ENCODE results near the gene NAPEPLD. TPM values are rescaled to one million over a fixed set of nuclear protein-coding genes. Genes with fewer than 3 reads are reported as not detected.
A peak's percentile ranks its signal among the peaks of the same experiment; 100 is the strongest.
"Not testable (repeated sequence)": the region's sequence is repeated elsewhere in the genome, so short reads cannot be mapped to it uniquely, and the experiment has no call there.

NAPEPLD gene
- 10 to 100 TPM in 3 of 4 donors, 1 to 10 TPM in 1; 8.9 to 62.0 (median 18.1) TPM for polyA plus RNA-seq
- long read RNA-seq, donor 1, full-length matches to known transcripts: 16 of 16 reads
- long read RNA-seq, donor 1, partial matches to known transcripts: 0 of 16 reads
- long read RNA-seq, donor 1, other reads (novel, unspliced or antisense): 0 of 16 reads
- long read RNA-seq, donor 2, partial matches to known transcripts: 0 of 1 reads
- long read RNA-seq, donor 2, other reads (novel, unspliced or antisense): 0 of 1 reads
- long read RNA-seq, donor 3, partial matches to known transcripts: 0 of 4 reads
- long read RNA-seq, donor 3, other reads (novel, unspliced or antisense): 0 of 4 reads
- long read RNA-seq, donor 4, partial matches to known transcripts: 0 of 1 reads
- long read RNA-seq, donor 4, other reads (novel, unspliced or antisense): 0 of 1 reads
- long read RNA-seq, donor 5, full-length matches to known transcripts: 3 of 3 reads
- long read RNA-seq, donor 5, partial matches to known transcripts: 0 of 3 reads
- long read RNA-seq, donor 5, other reads (novel, unspliced or antisense): 0 of 3 reads
- long read RNA-seq, donor 6, full-length matches to known transcripts: 7 of 7 reads
- long read RNA-seq, donor 6, partial matches to known transcripts: 0 of 7 reads
- long read RNA-seq, donor 6, other reads (novel, unspliced or antisense): 0 of 7 reads
- long read RNA-seq, donor 7, full-length matches to known transcripts: 1 of 1 reads
- long read RNA-seq, donor 7, partial matches to known transcripts: 0 of 1 reads
- long read RNA-seq, donor 7, other reads (novel, unspliced or antisense): 0 of 1 reads
- long read RNA-seq, donor 8, full-length matches to known transcripts: 2 of 2 reads
- long read RNA-seq, donor 8, partial matches to known transcripts: 0 of 2 reads
- long read RNA-seq, donor 8, other reads (novel, unspliced or antisense): 0 of 2 reads
- long read RNA-seq, donor 9, partial matches to known transcripts: 0 of 2 reads
- long read RNA-seq, donor 9, other reads (novel, unspliced or antisense): 0 of 2 reads
- long read RNA-seq, donor 10, full-length matches to known transcripts: 10 of 10 reads
- long read RNA-seq, donor 10, partial matches to known transcripts: 0 of 10 reads
- long read RNA-seq, donor 10, other reads (novel, unspliced or antisense): 0 of 10 reads

- 1% methylated on average over 72 to 82 of the region's 82 CpGs for WGBS, 3 donors
- peak within 1 kb of the TSS; percentile 96 to 100 (median 97) for H3K27ac ChIP-seq (ENCODE audit: low read depth in 1 of 3, low read length in 2 of 3)
- H3K27me3 ChIP-seq (ENCODE audit: control insufficient read depth in 3 of 3, insufficient read depth in 3 of 3, low read length in 3 of 3): no peaks in the 10 kb centered on the region
- FAIRE-seq (no peak), DNase-seq (peak; percentile 92 to 96)
- H3K36me3 ChIP-seq (ENCODE audit: control insufficient read depth in 3 of 3, insufficient read depth in 2 of 3, low read depth in 1 of 3, low read length in 3 of 3): no peaks in the 10 kb centered on the region
- peak within 1 kb of the TSS; percentile 53 to 63 (median 58) for H3K4me3 ChIP-seq (ENCODE audit: low read depth in 1 of 3, low read length in 3 of 3)
- no peaks in the 10 kb centered on the region for H3K9me3 ChIP-seq (ENCODE audit: control insufficient read depth in 2 of 2, insufficient read depth in 1 of 2, low read depth in 1 of 2, low read length in 1 of 2)
- peaks cover 0 to 24% (median 0%) of the 10 kb centered on the region in 3 donors for H3K4me1 ChIP-seq (ENCODE audit: control insufficient read depth in 3 of 3, insufficient read depth in 2 of 3, low read depth in 1 of 3, low read length in 2 of 3)
Observed at GRCh38 chr7:103148994-103149807, at the start of gene NAPEPLD. Gene NAPEPLD, minus strand, starts transcription at chr7:103149099. Its CDS starts 20,323 bp downstream, at chr7:103128776.

GRCh38 chr7:103198079-103198478, 49.2 kb upstream of the NAPEPLD start:
- FAIRE-seq; H3K4me3 ChIP-seq (ENCODE audit: low read depth in 1 of 3, low read length in 3 of 3): not testable (repeated sequence)
- WGBS, 3 donors: 84 to 97% (median 88%) methylated on average over 3 of the region's 3 CpGs

GRCh38 chr7:103195364-103195763, 46.5 kb upstream of the NAPEPLD start:
- H3K27ac ChIP-seq (ENCODE audit: low read depth in 1 of 3, low read length in 2 of 3); H3K4me3 ChIP-seq (ENCODE audit: low read depth in 1 of 3, low read length in 3 of 3); H3K27me3 ChIP-seq (ENCODE audit: control insufficient read depth in 3 of 3, insufficient read depth in 3 of 3, low read length in 3 of 3); H3K36me3 ChIP-seq (ENCODE audit: control insufficient read depth in 3 of 3, insufficient read depth in 2 of 3, low read depth in 1 of 3, low read length in 3 of 3); H3K9me3 ChIP-seq (ENCODE audit: control insufficient read depth in 2 of 2, insufficient read depth in 1 of 2, low read depth in 1 of 2, low read length in 1 of 2); H3K4me1 ChIP-seq (ENCODE audit: control insufficient read depth in 3 of 3, insufficient read depth in 2 of 3, low read depth in 1 of 3, low read length in 2 of 3); FAIRE-seq; DNase-seq: not testable (repeated sequence)
- WGBS, 3 donors: 58 to 70% (median 67%) methylated on average over 4 of the region's 4 CpGs

More at GRCh38 chr7:103198079-103198478, 49.2 kb upstream of the NAPEPLD start:
- H3K36me3 ChIP-seq (ENCODE audit: control insufficient read depth in 3 of 3, insufficient read depth in 2 of 3, low read depth in 1 of 3, low read length in 3 of 3); H3K4me1 ChIP-seq (ENCODE audit: control insufficient read depth in 3 of 3, insufficient read depth in 2 of 3, low read depth in 1 of 3, low read length in 2 of 3); H3K27me3 ChIP-seq (ENCODE audit: control insufficient read depth in 3 of 3, insufficient read depth in 3 of 3, low read length in 3 of 3); DNase-seq; H3K9me3 ChIP-seq (ENCODE audit: control insufficient read depth in 2 of 2, insufficient read depth in 1 of 2, low read depth in 1 of 2, low read length in 1 of 2); H3K27ac ChIP-seq (ENCODE audit: low read depth in 1 of 3, low read length in 2 of 3): not testable (repeated sequence)

GRCh38 chr7:103172415-103173146, 23.7 kb upstream of the NAPEPLD start:
- H3K27me3 ChIP-seq (ENCODE audit: control insufficient read depth in 3 of 3, insufficient read depth in 3 of 3, low read length in 3 of 3); FAIRE-seq; H3K27ac ChIP-seq (ENCODE audit: low read depth in 1 of 3, low read length in 2 of 3); DNase-seq; H3K36me3 ChIP-seq (ENCODE audit: control insufficient read depth in 3 of 3, insufficient read depth in 2 of 3, low read depth in 1 of 3, low read length in 3 of 3); H3K9me3 ChIP-seq (ENCODE audit: control insufficient read depth in 2 of 2, insufficient read depth in 1 of 2, low read depth in 1 of 2, low read length in 1 of 2); H3K4me3 ChIP-seq (ENCODE audit: low read depth in 1 of 3, low read length in 3 of 3); H3K4me1 ChIP-seq (ENCODE audit: control insufficient read depth in 3 of 3, insufficient read depth in 2 of 3, low read depth in 1 of 3, low read length in 2 of 3): not testable (repeated sequence)
- 79 to 88% (median 84%) methylated on average over 6 to 8 of the region's 8 CpGs for WGBS, 3 donors

- H3K4me3 ChIP-seq (ENCODE audit: low read depth in 1 of 3, low read length in 3 of 3); FAIRE-seq; H3K9me3 ChIP-seq (ENCODE audit: control insufficient read depth in 2 of 2, insufficient read depth in 1 of 2, low read depth in 1 of 2, low read length in 1 of 2); DNase-seq; H3K27ac ChIP-seq (ENCODE audit: low read depth in 1 of 3, low read length in 2 of 3); H3K36me3 ChIP-seq (ENCODE audit: control insufficient read depth in 3 of 3, insufficient read depth in 2 of 3, low read depth in 1 of 3, low read length in 3 of 3); H3K4me1 ChIP-seq (ENCODE audit: control insufficient read depth in 3 of 3, insufficient read depth in 2 of 3, low read depth in 1 of 3, low read length in 2 of 3); H3K27me3 ChIP-seq (ENCODE audit: control insufficient read depth in 3 of 3, insufficient read depth in 3 of 3, low read length in 3 of 3): not testable (repeated sequence)
- 93 to 96% (median 93%) methylated on average over 6 of the region's 6 CpGs for WGBS, 3 donors
Observed at GRCh38 chr7:103171695-103172414, 23.0 kb upstream of the NAPEPLD start.

- FAIRE-seq: not testable (repeated sequence)
Observed at GRCh38 chr7:103166921-103167544, 18.1 kb upstream of the NAPEPLD start.

More at GRCh38 chr7:103166921-103167544, 18.1 kb upstream of the NAPEPLD start:
- not testable (repeated sequence) for H3K4me3 ChIP-seq (ENCODE audit: low read depth in 1 of 3, low read length in 3 of 3); H3K4me1 ChIP-seq (ENCODE audit: control insufficient read depth in 3 of 3, insufficient read depth in 2 of 3, low read depth in 1 of 3, low read length in 2 of 3); H3K9me3 ChIP-seq (ENCODE audit: control insufficient read depth in 2 of 2, insufficient read depth in 1 of 2, low read depth in 1 of 2, low read length in 1 of 2); H3K36me3 ChIP-seq (ENCODE audit: control insufficient read depth in 3 of 3, insufficient read depth in 2 of 3, low read depth in 1 of 3, low read length in 3 of 3); H3K27me3 ChIP-seq (ENCODE audit: control insufficient read depth in 3 of 3, insufficient read depth in 3 of 3, low read length in 3 of 3)
- WGBS, 3 donors: 72 to 88% (median 84%) methylated on average over 3 of the region's 3 CpGs
- peak; percentile 1 to 44 for DNase-seq
- peak overlapping the region in 1 of 3 donors; percentile 5 for H3K27ac ChIP-seq (ENCODE audit: low read depth in 1 of 3, low read length in 2 of 3)

All from small intestine (tissue), 16 donors.